ENCODE results near the gene CFAP97D2. TPM values are rescaled to one million over a fixed set of nuclear protein-coding genes. Genes with fewer than 3 reads are reported as not detected.

CFAP97D2 gene
- polyA plus RNA-seq, 1 donor, result not detected

GRCh38 chr13:114199954-114200353, 20.9 kb downstream of the CFAP97D2 start:
- no peak for DNase-seq (ENCODE audit: low read depth)

DNA sequence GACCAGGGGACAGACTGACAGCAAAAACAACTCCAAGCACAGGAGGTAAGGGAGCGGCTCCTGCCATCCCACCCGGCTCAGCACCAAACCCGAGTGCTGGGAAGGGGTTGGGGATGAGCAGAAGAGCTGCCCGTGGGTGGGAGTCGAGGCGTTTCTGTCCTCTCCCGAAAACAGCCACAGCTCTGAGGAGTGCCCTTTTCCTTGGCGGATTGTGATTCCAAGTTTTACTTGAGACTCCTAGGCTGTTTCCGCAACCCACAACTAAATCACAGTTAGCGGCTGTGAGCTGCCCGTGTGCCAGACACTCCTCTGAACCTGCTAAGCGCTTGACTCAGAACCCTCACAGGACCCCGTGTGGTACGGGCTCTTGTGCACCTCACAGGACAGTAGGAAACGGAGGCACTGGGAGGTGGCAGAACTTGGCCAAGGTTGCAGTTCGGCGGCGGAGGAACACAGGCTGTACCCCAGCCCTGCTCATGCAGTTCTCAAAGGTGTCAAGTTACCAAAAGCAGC, 21.4 kb downstream of the CFAP97D2 start:
- DNase-seq (ENCODE audit: low read depth), result no peak

DNA sequence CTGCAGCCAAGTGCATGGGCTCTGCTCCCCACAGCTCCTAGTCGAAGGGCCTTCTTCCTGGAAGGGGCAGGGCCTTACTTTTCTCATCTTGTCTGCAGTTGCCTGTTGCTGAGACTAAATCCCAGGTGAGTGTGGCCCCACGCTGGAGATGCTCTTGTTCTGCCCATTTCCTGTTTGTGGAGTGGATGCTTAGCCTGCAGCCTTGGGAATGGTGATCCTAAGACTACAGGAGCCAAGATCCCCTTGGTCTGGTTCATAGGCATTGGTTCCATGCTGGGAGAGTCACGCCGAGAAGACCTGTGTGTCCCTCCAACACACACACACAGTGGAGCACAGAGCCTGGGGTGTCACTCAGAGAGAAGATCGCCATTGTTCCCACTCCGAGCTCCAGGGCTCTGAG, 23.5 kb downstream of the CFAP97D2 start:
- DNase-seq (ENCODE audit: low read depth), result no peak

- no peak for DNase-seq (ENCODE audit: low read depth)
Observed at GRCh38 chr13:114203536-114203935, 24.5 kb downstream of the CFAP97D2 start.

GRCh38 chr13:114204894-114205293, 25.8 kb downstream of the CFAP97D2 start:
- no peak for DNase-seq (ENCODE audit: low read depth)

GRCh38 chr13:114208134-114208533, 29.1 kb downstream of the CFAP97D2 start:
- DNase-seq (ENCODE audit: low read depth), result no peak

DNA sequence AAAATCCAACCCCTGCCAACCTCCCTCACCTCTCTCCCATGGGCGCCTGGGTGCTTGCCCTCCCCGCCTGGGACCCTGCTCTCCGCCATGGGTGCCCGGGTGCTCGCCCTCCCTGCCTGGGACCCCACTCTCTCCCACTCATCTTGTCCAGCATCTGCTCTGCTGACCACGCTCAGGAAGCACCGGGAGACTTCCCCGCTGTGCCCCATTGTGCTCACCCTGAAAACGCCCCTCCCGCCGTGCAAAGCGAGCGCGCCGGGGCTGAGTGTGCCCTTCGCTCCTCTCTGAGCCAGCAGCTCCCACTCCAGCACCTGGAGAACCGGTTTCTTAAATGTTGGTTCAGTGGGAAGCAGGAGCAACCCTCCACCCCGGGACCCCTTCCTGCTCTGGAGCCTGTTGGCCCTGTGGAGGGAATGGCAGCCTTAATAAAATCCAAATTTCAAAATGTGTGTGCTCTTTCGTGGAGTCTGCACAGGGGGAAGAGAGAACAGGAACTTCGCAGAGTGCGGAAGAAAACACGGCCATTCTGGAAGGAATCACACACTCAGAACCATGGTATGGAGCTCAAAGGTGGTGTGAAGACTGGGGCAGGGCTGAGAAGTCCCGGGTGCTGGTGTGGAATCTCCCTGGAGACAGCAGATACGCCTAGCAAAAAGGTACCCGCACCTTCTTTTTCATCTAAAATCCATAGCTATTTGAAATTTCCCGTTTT, 32.5 kb downstream of the CFAP97D2 start:
- DNase-seq (ENCODE audit: low read depth), result no peak

GRCh38 chr13:114212158-114212495, 33.1 kb downstream of the CFAP97D2 start:
- DNase-seq (ENCODE audit: low read depth), result no peak

DNA sequence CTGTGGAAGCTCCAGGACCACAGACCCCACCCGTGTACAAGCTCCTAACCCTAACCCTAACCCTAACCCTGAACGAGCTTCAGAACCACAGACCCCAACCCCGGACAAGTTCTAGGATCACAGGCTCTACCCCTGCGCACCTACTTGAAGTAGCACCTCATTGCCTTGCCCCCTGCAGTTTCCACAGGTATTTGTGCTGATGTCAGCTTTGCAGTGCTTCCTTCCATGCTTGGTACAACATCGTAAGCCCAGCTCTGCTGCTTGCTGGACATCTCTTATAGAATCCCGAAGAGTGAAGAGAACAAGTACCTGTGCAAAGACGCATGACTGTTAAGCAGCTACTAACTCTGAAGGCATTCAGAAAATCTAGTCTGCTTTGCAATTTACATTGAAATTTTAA, 34.9 kb downstream of the CFAP97D2 start:
- no peak for DNase-seq (ENCODE audit: low read depth)

DNA sequence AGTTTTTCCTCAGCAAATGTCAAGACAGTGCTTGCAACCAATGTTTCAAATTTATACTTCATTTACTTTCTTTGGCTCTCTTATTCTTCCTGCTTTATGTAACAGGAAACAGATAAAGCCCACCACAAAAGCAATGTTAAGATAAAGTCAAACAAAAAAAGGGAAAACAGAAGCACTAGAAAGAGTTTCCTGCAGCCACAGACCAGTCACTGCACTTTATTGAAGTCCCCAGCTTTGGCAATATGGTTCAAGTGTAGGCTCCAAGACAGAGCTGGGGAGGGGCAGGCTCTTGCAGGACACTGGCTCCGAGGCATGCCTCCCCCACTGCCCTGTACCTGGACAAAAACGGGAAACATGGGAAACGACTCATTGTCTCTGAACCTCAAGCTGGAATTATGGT, 40.3 kb downstream of the CFAP97D2 start:
- DNase-seq (ENCODE audit: low read depth), result no peak

- DNase-seq (ENCODE audit: low read depth), result no peak
Observed at GRCh38 chr13:114222461-114222968, 43.5 kb downstream of the CFAP97D2 start.

GRCh38 chr13:114224201-114224600, 45.1 kb downstream of the CFAP97D2 start:
- no peak for DNase-seq (ENCODE audit: low read depth)

DNA sequence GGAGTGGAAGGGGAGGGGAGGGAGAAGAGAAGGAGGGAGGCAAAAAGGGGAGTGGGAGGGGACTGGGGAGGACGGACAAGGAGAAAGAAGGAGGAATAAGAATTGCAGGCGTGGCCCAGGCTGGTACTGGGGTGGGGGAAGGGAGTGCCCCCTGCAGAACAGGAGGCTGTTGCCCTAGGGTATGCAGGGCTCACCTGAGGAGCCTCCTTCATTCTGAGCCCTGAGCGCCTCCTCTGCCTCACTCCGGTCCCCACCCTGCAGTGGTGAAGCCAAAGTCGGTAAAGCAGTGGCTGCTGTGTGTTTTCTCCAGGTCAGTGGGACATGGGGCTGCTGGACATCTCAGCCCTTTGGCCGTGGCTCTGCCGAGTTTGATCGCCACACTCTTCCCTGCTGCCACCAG, 46.6 kb downstream of the CFAP97D2 start:
- no peak for DNase-seq (ENCODE audit: low read depth)

DNA sequence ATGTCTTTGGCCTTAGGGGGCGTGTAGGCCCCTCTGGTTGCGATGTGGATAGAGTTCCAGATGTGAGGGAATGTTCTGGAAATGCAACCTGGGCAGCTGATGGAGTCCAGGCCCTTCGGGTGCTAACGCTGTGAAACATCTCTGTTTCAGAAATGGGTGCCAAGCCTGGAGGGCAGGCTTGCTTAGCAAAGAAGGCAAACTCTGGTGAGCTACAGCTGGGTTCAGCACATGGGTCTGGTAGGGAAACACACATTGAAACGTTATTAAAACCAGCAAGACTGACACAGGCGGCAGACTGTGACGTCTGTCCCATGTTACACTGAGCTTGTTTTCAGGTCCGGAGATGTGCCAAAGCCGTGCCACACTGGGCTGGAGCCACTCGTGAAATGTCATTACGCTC, 47.0 kb downstream of the CFAP97D2 start:
- DNase-seq (ENCODE audit: low read depth), result no peak

GRCh38 chr13:114226699-114227323, 47.8 kb downstream of the CFAP97D2 start:
- peak; percentile 61 for DNase-seq (ENCODE audit: low read depth)

DNA sequence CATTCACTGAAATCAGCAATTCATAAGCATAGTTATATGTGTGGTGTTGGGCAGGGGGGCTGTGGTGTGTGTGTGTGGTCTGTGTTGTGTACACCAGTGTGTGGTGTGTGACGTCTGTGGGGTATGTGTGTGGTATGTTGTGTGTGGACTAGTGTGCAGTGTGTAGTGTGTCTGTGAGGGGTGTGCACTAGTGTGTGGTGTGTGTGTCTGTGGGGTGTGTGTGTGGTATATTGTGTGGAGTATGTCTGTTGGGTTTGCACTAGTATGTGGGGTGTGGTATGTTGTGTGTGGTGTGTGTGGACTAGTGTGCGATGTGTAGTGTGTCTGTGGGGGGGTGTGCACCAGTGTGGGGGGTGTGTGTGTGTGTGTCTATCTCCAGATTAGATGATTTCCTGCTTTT, 48.5 kb downstream of the CFAP97D2 start:
- DNase-seq (ENCODE audit: low read depth), result no peak

- DNase-seq (ENCODE audit: low read depth), result no peak
Observed at GRCh38 chr13:114228176-114228575, 49.1 kb downstream of the CFAP97D2 start.

DNA sequence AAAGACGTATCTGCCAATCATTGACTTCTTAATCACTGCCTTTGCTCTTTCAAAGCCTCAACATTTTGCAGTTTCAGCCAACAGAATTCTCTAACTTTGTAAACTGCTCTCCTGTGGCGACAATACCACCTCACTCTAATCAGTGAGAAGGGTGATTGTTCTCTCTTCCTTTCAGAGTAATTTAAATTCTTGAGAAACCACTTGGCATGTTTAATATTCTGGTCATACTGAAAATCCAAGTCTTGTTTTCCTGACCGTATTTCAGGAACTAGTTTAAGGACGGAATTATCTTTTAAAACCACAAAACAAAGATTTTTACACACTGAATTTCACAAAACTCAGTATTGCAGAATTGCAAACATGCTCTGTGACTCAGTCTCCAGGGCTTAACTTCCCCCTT, 50.4 kb downstream of the CFAP97D2 start:
- DNase-seq (ENCODE audit: low read depth), result no peak

GRCh38 chr13:114230117-114230516, 51.1 kb downstream of the CFAP97D2 start:
- DNase-seq (ENCODE audit: low read depth), result no peak

- DNase-seq (ENCODE audit: low read depth), result no peak
Observed at GRCh38 chr13:114230575-114230974, 51.5 kb downstream of the CFAP97D2 start.

GRCh38 chr13:114231886-114232285, 52.8 kb downstream of the CFAP97D2 start:
- DNase-seq (ENCODE audit: low read depth), result no peak

- no peak for DNase-seq (ENCODE audit: low read depth)
Observed at GRCh38 chr13:114234266-114234644, 55.2 kb downstream of the CFAP97D2 start.
